Measurements from ENCODE around the gene KLHL26. TPM values are rescaled to one million over a fixed set of nuclear protein-coding genes. Genes with fewer than 3 reads are reported as not detected.

The KLHL26 gene
- total and polyA plus RNA-seq, 2 of the 4 experiments (the other 2 are of a cell fraction): 2.2 to 4.7 TPM

- in situ Hi-C loops (cut with MboI; ENCODE audit: low sequenced_read_pairs): no loop called here
- peaks cover 44% of the 10 kb centered on the region for H4K20me1 ChIP-seq (ENCODE audit: insufficient read depth, low read length)
- CTCF ChIA-PET: no interaction called here
These were observed 68.1 kb downstream of the KLHL26 start for GRCh38 chr19:18704971-18705370.

More at GRCh38 chr19:18704971-18705370, 68.1 kb downstream of the KLHL26 start:
- no peak overlapping the region for H3K4ac ChIP-seq (ENCODE audit: low read depth, low read length)
- no peak overlapping the region for H3K23ac ChIP-seq (ENCODE audit: low read depth, low read length)
- H3K9ac ChIP-seq (ENCODE audit: low read depth, low read length): no peak overlapping the region
- no peak overlapping the region for H2BK15ac ChIP-seq (ENCODE audit: low read depth, low read length)
- no peak overlapping the region for H3K56ac ChIP-seq (ENCODE audit: extremely low read depth, insufficient read depth, low read length)
- no peak overlapping the region for H4K8ac ChIP-seq (ENCODE audit: low read depth in 2 of 2, low read length in 2 of 2)
- no TSS peak for BruUV-seq (replicated peaks)
- intact Hi-C loops (cut with micrococcal nuclease): no loop called here
- H2AK9ac ChIP-seq (replicated peaks; ENCODE audit: low read depth, low read length, poor library complexity): no peak overlapping the region
- no peak overlapping the region for H3K14ac ChIP-seq (replicated peaks; ENCODE audit: low read depth, low read length)
- H2AFZ ChIP-seq (replicated peaks; ENCODE audit: low read length, poor library complexity): no peak overlapping the region
- H2BK5ac ChIP-seq (ENCODE audit: low read depth, low read length, poor library complexity, severe bottlenecking): no peak overlapping the region
- no peak overlapping the region for H2AK5ac ChIP-seq (ENCODE audit: low read depth, low read length)
- no peak for ATAC-seq (ENCODE audit: low read depth)
- TF ChIP-seq ELK1 (IDR thresholded peaks at IDR 0.05; ENCODE audit: borderline replicate concordance, low read depth, low read length): no peak
- no peak for TF ChIP-seq CEBPB (IDR thresholded peaks at IDR 0.05; ENCODE audit: low read depth, low read length)
- TF ChIP-seq, protein P1, sequence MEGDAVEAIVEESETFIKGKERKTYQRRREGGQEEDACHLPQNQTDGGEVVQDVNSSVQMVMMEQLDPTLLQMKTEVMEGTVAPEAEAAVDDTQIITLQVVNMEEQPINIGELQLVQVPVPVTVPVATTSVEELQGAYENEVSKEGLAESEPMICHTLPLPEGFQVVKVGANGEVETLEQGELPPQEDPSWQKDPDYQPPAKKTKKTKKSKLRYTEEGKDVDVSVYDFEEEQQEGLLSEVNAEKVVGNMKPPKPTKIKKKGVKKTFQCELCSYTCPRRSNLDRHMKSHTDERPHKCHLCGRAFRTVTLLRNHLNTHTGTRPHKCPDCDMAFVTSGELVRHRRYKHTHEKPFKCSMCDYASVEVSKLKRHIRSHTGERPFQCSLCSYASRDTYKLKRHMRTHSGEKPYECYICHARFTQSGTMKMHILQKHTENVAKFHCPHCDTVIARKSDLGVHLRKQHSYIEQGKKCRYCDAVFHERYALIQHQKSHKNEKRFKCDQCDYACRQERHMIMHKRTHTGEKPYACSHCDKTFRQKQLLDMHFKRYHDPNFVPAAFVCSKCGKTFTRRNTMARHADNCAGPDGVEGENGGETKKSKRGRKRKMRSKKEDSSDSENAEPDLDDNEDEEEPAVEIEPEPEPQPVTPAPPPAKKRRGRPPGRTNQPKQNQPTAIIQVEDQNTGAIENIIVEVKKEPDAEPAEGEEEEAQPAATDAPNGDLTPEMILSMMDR (conservative IDR thresholded peaks at IDR 0.05; ENCODE audit: low read depth, low read length): no peak
- TF ChIP-seq POLR2A (IDR thresholded peaks at IDR 0.05; ENCODE audit: low read depth, low read length): no peak
- no peak for TF ChIP-seq FOS (IDR thresholded peaks at IDR 0.05; ENCODE audit: low read depth, low read length)
- TF ChIP-seq MXI1 (IDR thresholded peaks at IDR 0.05; ENCODE audit: borderline replicate concordance, low read depth, low read length): no peak
- TF ChIP-seq USF2 (IDR thresholded peaks at IDR 0.05; ENCODE audit: low read depth, low read length): no peak
- TF ChIP-seq BHLHE40 (IDR thresholded peaks at IDR 0.05; ENCODE audit: low read depth, low read length): no peak
- no peak for TF ChIP-seq RAD21 (IDR thresholded peaks at IDR 0.05; ENCODE audit: low read length)
- no peak for TF ChIP-seq RCOR1 (IDR thresholded peaks at IDR 0.05; ENCODE audit: insufficient replicate concordance, low read length)
- TF ChIP-seq MAFK (IDR thresholded peaks at IDR 0.05; ENCODE audit: low read depth, low read length): no peak
- TF ChIP-seq RFX5 (IDR thresholded peaks at IDR 0.05; ENCODE audit: low read depth, low read length): no peak
- no peak overlapping the region for H4K91ac ChIP-seq (ENCODE audit: insufficient read depth, low read depth, low read length)
- H3K18ac ChIP-seq (ENCODE audit: low read depth, low read length): no peak overlapping the region
- no peaks in the 10 kb centered on the region; the same call in 1 of the 2 replicates for H3K36me3 ChIP-seq (ENCODE audit: control insufficient read depth, insufficient read depth, low read length)
- H4K5ac ChIP-seq (ENCODE audit: low read depth, low read length): no peak overlapping the region
- DNase-seq: no peak
- 70% methylated on average over 2 of the region's 7 CpGs; no CpG with 5 or more reads in 1 of the 2 experiments for WGBS, 2 experiments (ENCODE audit: extremely low coverage in 2 of 2, insufficient read length in 1 of 2)
- H3K4me3 ChIP-seq (ENCODE audit: insufficient read depth, low read depth, low read length): no peak overlapping the region
- peaks cover 16 to 35% of the 10 kb centered on the region in 2 experiments for H3K79me1 ChIP-seq (ENCODE audit: low read depth in 1 of 2, low read length in 2 of 2)
- H2BK20ac ChIP-seq (ENCODE audit: low read depth, low read length): no peak overlapping the region
- H3K4me1 ChIP-seq (ENCODE audit: control insufficient read depth, insufficient read depth, low read length): peaks cover 9% of the 10 kb centered on the region; the same call in 1 of the 2 replicates
- no peak overlapping the region for H2BK120ac ChIP-seq (ENCODE audit: low read depth, low read length)
- no peak overlapping the region for H3K4me2 ChIP-seq (ENCODE audit: low read depth, low read length)
- H3K27me3 ChIP-seq (ENCODE audit: control insufficient read depth, insufficient read depth, low read length): no peaks in the 10 kb centered on the region
- H3K9me3 ChIP-seq (ENCODE audit: control insufficient read depth, insufficient read depth, low read length): no peaks in the 10 kb centered on the region
- peaks cover 8% of the 10 kb centered on the region; the same call in 1 of the 2 replicates for H3K9me1 ChIP-seq (ENCODE audit: insufficient read depth, low read length)
- H3K27ac ChIP-seq (ENCODE audit: insufficient read depth, low read length): no peak overlapping the region
- dilution Hi-C loops (cut with HindIII; ENCODE audit: low sequenced_read_pairs, unreplicated experiment): no loop called here
- POLR2A ChIA-PET (ENCODE audit: unreplicated experiment): no interaction called here

Data from IMR-90 (cell line).